ENCODE data around the gene RND1.

RND1 gene

DNA sequence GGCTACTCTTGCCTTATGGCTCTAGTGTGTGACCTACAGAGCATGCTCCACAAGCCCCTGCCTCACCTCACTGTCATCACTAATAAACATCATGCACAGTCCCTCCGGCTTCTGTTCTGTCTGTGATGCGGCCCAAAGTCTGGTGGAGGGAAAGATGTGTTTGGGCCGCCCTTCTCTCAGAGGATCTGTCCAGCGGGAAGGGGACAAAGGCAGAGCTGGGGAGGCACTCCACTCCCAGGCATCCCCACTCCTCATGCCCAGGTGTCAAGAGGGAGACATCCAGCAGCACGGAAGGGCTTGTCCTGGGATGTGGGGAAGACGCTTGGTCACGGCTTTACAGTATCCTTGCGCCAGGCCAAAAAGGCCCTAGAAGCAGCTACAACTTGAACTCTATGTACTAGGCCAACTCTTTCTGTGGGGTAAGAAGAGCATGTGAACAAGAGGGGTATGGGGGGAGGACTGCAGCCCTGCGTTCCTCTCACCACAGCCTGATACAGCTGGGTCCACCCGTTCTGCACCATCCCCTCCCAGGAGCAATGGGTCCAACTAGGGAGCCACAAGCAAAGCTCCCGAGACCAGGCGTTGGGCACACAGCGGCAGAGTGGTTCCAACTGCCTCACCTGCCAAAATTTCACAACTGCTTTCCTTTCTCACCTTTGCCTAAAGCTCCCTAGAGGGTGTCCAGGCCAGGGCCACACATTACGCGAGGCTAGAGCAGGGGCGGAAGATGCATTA lies 36.7 kb downstream of the RND1 start:
- no peak for DNase-seq (ENCODE audit: low read depth in 1 of 2, low spot score in 1 of 2)

GRCh38 chr12:48828293-48828692 lies 37.4 kb downstream of the RND1 start:
- no peak for DNase-seq (ENCODE audit: low read depth in 1 of 2, low spot score in 1 of 2)

- DNase-seq (ENCODE audit: low read depth in 1 of 2, low spot score in 1 of 2): no peak
Measured at GRCh38 chr12:48827513-48828096, 38.1 kb downstream of the RND1 start.

- DNase-seq (ENCODE audit: low read depth in 1 of 2, low spot score in 1 of 2): no peak
Measured at GRCh38 chr12:48827026-48827425, 38.6 kb downstream of the RND1 start.

GRCh38 chr12:48826209-48826855 lies 39.3 kb downstream of the RND1 start:
- no peak for DNase-seq (ENCODE audit: low read depth in 1 of 2, low spot score in 1 of 2)

- DNase-seq (ENCODE audit: low read depth in 1 of 2, low spot score in 1 of 2): no peak
Measured at GRCh38 chr12:48824905-48825304, 40.8 kb downstream of the RND1 start.

DNA sequence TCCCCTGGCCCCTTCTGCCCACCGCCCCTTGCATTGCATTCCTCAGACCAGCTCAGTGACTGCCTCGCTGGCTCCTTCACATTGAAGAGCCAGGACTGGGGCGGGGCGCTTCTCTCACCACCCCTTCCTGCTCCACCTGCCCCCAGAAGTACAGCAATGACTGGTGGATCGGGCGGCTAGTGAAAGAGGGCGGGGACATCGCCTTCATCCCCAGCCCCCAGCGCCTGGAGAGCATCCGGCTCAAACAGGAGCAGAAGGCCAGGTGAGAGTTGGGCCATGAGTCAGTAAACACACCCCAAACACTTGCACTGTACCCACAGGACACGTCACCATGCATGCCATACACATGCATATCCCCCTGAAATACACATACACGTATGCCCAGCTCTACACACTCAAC lies 41.6 kb downstream of the RND1 start:
- DNase-seq (ENCODE audit: low read depth in 1 of 2, low spot score in 1 of 2): no peak

GRCh38 chr12:48823281-48823680 lies 42.4 kb downstream of the RND1 start:
- no peak for DNase-seq (ENCODE audit: low read depth in 1 of 2, low spot score in 1 of 2)

DNA sequence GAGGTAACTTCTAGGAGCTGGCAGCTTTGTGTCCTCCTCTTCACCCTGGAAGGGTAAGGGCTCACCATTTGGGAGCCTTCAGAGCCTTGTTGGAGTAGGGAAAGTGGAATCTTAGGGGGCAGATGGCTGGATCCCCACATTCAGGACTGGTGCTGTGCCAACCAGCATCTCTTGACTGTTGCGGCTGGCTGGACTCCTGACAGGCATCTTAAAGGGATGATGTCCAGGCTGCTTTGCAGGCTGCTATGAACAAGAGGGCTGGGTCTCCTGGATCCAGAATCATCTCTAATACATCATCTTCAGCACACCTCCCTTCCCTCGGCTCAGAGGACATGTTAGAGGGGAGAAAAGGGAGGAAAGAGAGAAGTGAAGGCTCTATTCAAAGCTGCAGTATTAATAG lies 43.0 kb downstream of the RND1 start:
- no peak for DNase-seq (ENCODE audit: low read depth in 1 of 2, low spot score in 1 of 2)

GRCh38 chr12:48822139-48822538 lies 43.5 kb downstream of the RND1 start:
- DNase-seq (ENCODE audit: low read depth in 1 of 2, low spot score in 1 of 2): no peak

DNA sequence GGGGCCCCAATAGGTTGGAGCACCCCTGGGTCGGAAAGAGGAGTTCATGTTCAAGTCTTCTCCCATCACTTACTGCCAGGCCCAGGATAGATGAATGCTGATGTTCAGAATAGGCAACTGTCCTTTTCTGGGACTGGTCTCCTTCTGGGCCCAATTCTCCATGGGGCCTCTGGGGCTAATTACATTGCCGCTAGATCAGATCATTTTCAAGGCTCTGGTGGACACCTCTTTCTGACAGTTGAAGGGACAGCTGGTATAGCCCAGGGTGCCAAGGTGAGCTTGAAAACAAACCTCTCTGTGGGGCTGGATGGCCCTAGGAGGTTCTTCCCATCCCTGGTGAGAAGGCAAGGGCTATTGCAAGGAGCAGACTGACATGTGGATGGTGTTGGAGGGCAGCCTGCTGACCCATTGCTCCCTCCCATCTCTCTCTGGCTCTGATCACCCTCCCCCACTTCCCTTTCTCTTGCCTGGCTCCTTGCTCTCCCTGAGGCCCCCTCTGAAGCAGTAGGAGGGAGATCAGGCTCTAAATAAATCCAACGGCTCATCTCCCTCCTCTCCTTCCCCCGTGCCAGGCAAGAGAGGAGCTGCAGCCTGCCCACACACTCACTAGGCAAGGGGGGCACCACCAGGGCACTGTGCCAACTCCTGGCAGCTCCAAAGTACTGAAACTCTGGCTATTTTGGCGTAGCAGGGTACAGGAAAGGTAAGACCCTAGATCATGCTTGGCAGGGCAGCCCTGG lies 45.5 kb downstream of the RND1 start:
- DNase-seq (ENCODE audit: low read depth in 1 of 2, low spot score in 1 of 2): no peak

GRCh38 chr12:48818831-48819590 lies 46.7 kb downstream of the RND1 start:
- DNase-seq (ENCODE audit: low read depth in 1 of 2, low spot score in 1 of 2): peak in 1 of 2 donors; percentile 8

DNA sequence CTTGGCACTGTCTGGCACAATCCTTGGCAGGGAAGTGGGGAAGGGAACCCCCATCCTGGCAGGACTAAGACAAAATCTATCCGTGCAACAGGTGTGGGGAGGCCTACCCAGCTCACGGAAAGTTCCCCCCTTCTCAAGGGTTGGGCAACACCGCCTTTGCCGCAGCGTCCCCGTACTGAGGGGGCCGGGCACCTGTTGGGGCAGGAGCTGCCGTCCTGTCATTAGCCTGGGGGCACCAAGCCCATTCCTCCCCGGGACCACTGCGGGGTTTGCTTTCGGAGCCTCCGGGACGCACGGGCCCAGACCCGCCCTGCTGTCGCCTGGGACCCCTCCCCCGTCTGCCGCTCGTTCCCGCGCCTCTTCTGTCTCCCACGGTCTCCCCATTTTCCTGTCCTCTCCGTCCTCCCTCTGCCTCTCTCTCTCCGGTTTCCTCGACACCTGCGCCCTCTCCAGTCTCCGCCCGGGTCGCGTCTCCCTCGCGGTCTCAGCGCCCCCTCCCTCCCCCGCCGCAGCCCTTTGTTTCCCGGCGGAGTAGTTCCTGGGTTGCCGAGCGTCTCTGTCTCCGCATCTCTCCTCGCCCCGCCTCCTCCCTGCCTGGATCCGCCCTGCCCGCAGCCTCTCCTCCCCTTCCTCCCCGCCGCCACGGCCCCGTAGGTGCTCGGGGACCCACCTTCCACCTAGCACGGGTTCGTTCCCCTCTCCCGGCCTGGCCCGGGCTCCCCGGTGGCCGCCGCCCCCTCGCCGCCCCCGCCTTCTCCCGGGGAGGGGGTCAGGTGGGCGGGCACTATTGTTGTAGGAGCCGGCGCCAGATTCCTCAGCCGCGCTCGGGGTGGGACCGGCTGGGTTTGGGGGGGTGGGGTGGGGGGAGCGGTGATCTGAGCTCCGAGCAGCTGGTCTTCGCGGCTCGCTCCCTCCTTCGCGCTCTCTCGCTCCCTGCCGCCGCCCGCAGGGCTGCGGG lies 47.5 kb downstream of the RND1 start, which contains the start of gene CACNB3:
Gene CACNB3 (plus strand): TSS at position 624 of the 958 bp plus-strand sequence. CDS start 434 bp downstream, outside the sequence.
- DNase-seq (ENCODE audit: low read depth in 1 of 2, low spot score in 1 of 2): peak; percentile 46 to 67

- DNase-seq (ENCODE audit: low read depth in 1 of 2, low spot score in 1 of 2): no peak
Measured at GRCh38 chr12:48816143-48816854, 49.4 kb downstream of the RND1 start.

GRCh38 chr12:48815126-48816110 lies 50.3 kb downstream of the RND1 start:
- DNase-seq (ENCODE audit: low read depth in 1 of 2, low spot score in 1 of 2): peak in 1 of 2 donors; percentile 12

DNA sequence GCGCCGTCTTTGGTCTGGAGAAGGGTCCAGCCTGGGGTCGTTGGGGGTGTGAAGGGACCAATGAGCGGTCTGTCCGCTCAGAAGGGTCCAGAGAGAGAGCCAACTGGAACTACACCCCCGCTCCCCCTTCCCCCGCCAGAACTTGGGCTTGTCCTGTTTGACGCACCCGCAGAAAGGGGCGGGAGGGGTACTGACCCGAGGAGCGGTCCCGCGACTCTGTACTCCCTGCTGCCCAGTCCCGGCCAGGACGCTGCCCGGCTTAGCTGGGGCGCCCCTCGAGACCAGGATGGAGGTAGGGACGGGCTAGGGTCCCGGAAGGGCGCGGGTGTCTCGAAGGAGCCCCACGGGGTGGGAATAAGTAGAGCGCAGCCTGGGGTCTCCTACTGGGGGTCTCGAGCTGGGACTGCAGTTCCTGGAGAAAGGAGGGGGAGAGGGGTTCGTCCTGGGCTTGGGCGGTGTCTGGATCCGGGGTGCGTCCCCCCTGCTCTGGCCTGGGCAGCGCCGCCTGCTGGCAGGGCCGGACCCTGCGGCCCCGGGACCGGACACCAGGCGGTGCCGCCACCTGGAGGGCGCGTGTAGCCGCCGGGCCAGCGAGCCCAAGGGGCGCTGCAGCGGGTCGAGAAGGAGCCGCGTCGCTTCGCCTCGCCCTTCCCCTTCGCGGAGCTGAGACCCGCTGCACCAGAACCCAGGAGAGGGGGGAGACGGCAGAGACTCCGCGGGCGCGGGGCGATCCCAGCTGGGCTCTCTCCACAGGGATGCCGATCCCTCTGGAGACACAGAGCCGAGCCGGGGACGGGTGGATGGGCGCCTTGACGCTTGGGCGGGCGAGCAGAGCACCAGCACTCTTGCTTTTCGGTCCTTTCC lies 51.2 kb downstream of the RND1 start:
- peak; percentile 51 to 66 for DNase-seq (ENCODE audit: low read depth in 1 of 2, low spot score in 1 of 2)

Data from stimulated activated CD4-positive, alpha-beta T cell treated with anti-CD3 and anti-CD28 coated beads, Interleukin-15, amount 100 ng/mL, for 1 hour (primary cell).